K562 (cell line): Measurements from ENCODE around the gene PLIN5. TPM values are rescaled to one million over a fixed set of nuclear protein-coding genes. Genes with fewer than 3 reads are reported as not detected.

Source experiments
- CBX2 ChIP-seq: fragments of 200-600 bp; sonication (generic); IDR thresholded peaks from one replicate; pipeline ENCODE4 v1.6.1; 2012; ENCODE audit warnings: mild to moderate bottlenecking, low read length, inconsistent platforms; ENCODE audit not compliant: insufficient read depth, poor library complexity, severe bottlenecking
- E2F6 ChIP-seq, 2 experiments: IDR thresholded peaks; 2 replicates each; pipeline ENCODE4 v1.6.1; 2011; ENCODE audit warnings: borderline replicate concordance in 1 of 2, control low read depth in 1 of 2, low read depth in 1 of 2, low read length in 1 of 2, mild to moderate bottlenecking in 1 of 2, mixed read lengths in 1 of 2, moderate library complexity in 1 of 2; ENCODE audit not compliant: insufficient read depth in 1 of 2, insufficient read length in 1 of 2, poor library complexity in 1 of 2, severe bottlenecking in 1 of 2; ENCODE audit errors: extremely low read depth in 1 of 2
- EGR1 ChIP-seq: fragments of 450-650 bp; conservative IDR thresholded peaks from 2 replicates; pipeline ENCODE4 v1.6.1; 2017; ENCODE audit warnings: mild to moderate bottlenecking
- ETS2 ChIP-seq: IDR thresholded peaks from 2 replicates; pipeline ENCODE4 v1.6.1; 2016; ENCODE audit warnings: borderline replicate concordance, missing genetic modification characterization, mild to moderate bottlenecking, moderate library complexity, missing compliant biosample characterization; ENCODE audit not compliant: poor library complexity, severe bottlenecking
- HLTF ChIP-seq: fragments of 450-650 bp; IDR thresholded peaks from 2 replicates; pipeline ENCODE4 v1.6.1; 2016
- ILK ChIP-seq: fragments of 450-650 bp; IDR thresholded peaks from 2 replicates; pipeline ENCODE4 v1.6.1; 2016; ENCODE audit warnings: missing genetic modification characterization, low read depth, mild to moderate bottlenecking, missing compliant biosample characterization, moderate library complexity, borderline replicate concordance
- KLF16 ChIP-seq: IDR thresholded peaks from 2 replicates; pipeline ENCODE4 v1.6.1; 2016; ENCODE audit warnings: antibody characterized with exemption
- MCM3 ChIP-seq: fragments of 450-650 bp; IDR thresholded peaks from 2 replicates; pipeline ENCODE4 v1.6.1; 2016
- MLX ChIP-seq, 2 experiments: fragments of 450-650 bp in 1 of 2; sonication (generic) in 1 of 2; formaldehyde crosslinking; conservative IDR thresholded peaks; 2 replicates each; pipeline versions ENCODE4 v1.4.0 to v1.8.1; 2020 to 2022; ENCODE audit warnings: mild to moderate bottlenecking in 1 of 2, missing genetic modification reagents in 1 of 2
- NEUROD1 ChIP-seq: fragments of 150-350 bp; IDR thresholded peaks from 2 replicates; pipeline ENCODE4 v1.6.1; 2014; ENCODE audit warnings: borderline replicate concordance, low read length, low read depth; ENCODE audit not compliant: partially characterized antibody
- NFYB ChIP-seq: IDR thresholded peaks from 2 replicates; pipeline ENCODE4 v1.6.1; 2011; ENCODE audit warnings: mild to moderate bottlenecking, moderate library complexity; ENCODE audit not compliant: insufficient read length; ENCODE audit errors: extremely low read depth
- RCOR1 ChIP-seq, 2 experiments: IDR thresholded peaks; 2 replicates each; pipeline ENCODE4 v1.6.1; 2012; ENCODE audit warnings: low read depth in 2 of 2, low read length in 2 of 2, borderline replicate concordance in 1 of 2, improper control_type of control experiment in 1 of 2
- RFX1 ChIP-seq: fragments of 450-650 bp; IDR thresholded peaks from 2 replicates; pipeline ENCODE4 v1.6.1; 2016; ENCODE audit warnings: mild to moderate bottlenecking, moderate library complexity
- SP2 ChIP-seq: IDR thresholded peaks from 2 replicates; pipeline ENCODE4 v1.6.1; 2011; ENCODE audit warnings: mild to moderate bottlenecking, low read depth, low read length, moderate library complexity; ENCODE audit not compliant: poor library complexity, severe bottlenecking; ENCODE audit errors: extremely low read depth
- ZBTB33 ChIP-seq: sonication (generic); formaldehyde crosslinking; IDR thresholded peaks from 2 replicates; pipeline ENCODE4 v1.8.1; 2023; ENCODE audit warnings: mild to moderate bottlenecking, missing genetic modification reagents
- ZNF174 ChIP-seq: fragments of 250-450 bp; sonication (Bioruptor Pico); IDR thresholded peaks from 2 replicates; pipeline ENCODE4 v1.4.0; 2020; ENCODE audit warnings: mild to moderate bottlenecking
- ZNF224 ChIP-seq: sonication (generic); formaldehyde crosslinking; IDR thresholded peaks from 2 replicates; pipeline ENCODE4 v1.8.0; 2022; ENCODE audit warnings: mild to moderate bottlenecking, missing genetic modification reagents
- ZNF347 ChIP-seq: fragments of 450-650 bp; formaldehyde crosslinking; IDR thresholded peaks from 2 replicates; pipeline ENCODE4 v1.4.0; 2020; ENCODE audit warnings: low read depth, mild to moderate bottlenecking, moderate library complexity
- ZNF699 ChIP-seq: fragments of 250-450 bp; sonication (Bioruptor Pico); IDR thresholded peaks from 2 replicates; pipeline ENCODE4 v1.8.0; 2021; ENCODE audit warnings: mild to moderate bottlenecking, moderate library complexity; ENCODE audit not compliant: insufficient replicate concordance
- ZNF717 ChIP-seq: fragments of 250-450 bp; sonication (Bioruptor Pico); IDR thresholded peaks from 2 replicates; pipeline ENCODE4 v1.5.0; 2021
- ZSCAN29 ChIP-seq: fragments of 450-650 bp; IDR thresholded peaks from 2 replicates; pipeline ENCODE4 v1.6.1; 2017
- polyA plus RNA-seq, 8 experiments: library from polyadenylated mRNA; depleted of rRNA in 4 of 8; stranded (reverse) in 5 of 8; unstranded in 3 of 8; fragments of >200 nt; fragmentation: Nextera tagmentation in 2 of 8; fragmentation: Illumina TruSeq in 1 of 8; extraction: Ambion mirVana in 2 of 8; extraction: Trizol in 1 of 8; gene quantifications; 2 replicates each; pipeline versions ENCODE4 v1.2.1 to v1.2.3, GENCODE V29; 2011 to 2014; ENCODE audit warnings: inconsistent platforms in 1 of 8, missing spikeins in 1 of 8
- total RNA-seq, 7 experiments: library from RNA; depleted of rRNA in 6 of 7; stranded (reverse); fragments of >200 nt in 6 of 7; fragmentation: Illumina TruSeq in 2 of 7; extraction: Trizol in 2 of 7; gene quantifications; 2 replicates each; pipeline versions ENCODE4 v1.2.1 to v1.2.3, GENCODE V29; 2011 to 2021; ENCODE audit warnings: low replicate concordance in 1 of 7
- TF ChIP-seq, protein P1 (sequence below): fragments of 250-450 bp; sonication (Bioruptor Pico); IDR thresholded peaks from 2 replicates; pipeline ENCODE4 v1.9.0; 2021; ENCODE audit warnings: mild to moderate bottlenecking, inconsistent platforms

The PLIN5 gene
- total and polyA plus RNA-seq, 9 of the 15 experiments (the other 6 are each of a cell fraction or from before 2014, with no cell fraction given) = 0.04 to 1.3 (median 0.50) TPM

DNA sequence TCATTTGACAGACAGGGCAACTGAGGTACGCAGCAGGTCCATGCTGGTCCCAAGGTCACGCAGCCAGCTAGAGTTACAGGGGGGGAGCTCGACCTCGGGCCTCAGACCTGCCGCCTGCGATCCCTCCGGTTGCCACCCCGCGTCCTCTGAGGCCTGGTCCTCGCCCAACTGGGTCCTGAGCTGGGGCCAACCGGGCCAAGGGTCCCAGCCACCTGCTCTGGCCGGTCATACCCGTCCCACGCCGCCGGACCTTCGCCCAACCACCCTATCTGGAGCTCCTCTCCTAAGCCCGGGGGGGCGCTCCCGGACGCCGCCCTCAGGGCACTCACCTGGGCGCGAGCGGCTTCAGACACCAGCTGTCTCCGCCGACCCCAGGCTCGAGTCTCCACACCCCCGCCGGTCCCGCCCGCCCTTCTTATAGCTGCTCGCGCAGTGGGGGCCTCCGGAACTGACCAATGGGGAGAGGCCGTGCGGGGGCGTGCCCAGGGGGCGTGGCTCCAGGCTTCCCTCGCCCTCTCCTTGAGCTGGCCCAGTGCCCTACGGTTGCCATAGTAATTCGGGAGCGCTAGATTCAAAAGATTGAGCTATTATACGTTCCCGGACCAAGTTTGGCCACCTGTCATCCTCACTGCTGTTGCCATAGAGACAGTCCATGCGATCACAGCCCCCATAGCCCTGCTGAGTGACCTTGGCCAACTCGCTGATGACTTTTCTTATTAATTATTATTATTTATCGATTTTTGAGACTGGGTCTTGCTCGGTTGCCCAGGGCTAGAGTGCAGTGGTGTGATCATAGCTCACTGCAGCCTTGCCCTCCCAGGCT lies at the start of gene PLIN5 (continued):
- TF ChIP-seq, protein P1, sequence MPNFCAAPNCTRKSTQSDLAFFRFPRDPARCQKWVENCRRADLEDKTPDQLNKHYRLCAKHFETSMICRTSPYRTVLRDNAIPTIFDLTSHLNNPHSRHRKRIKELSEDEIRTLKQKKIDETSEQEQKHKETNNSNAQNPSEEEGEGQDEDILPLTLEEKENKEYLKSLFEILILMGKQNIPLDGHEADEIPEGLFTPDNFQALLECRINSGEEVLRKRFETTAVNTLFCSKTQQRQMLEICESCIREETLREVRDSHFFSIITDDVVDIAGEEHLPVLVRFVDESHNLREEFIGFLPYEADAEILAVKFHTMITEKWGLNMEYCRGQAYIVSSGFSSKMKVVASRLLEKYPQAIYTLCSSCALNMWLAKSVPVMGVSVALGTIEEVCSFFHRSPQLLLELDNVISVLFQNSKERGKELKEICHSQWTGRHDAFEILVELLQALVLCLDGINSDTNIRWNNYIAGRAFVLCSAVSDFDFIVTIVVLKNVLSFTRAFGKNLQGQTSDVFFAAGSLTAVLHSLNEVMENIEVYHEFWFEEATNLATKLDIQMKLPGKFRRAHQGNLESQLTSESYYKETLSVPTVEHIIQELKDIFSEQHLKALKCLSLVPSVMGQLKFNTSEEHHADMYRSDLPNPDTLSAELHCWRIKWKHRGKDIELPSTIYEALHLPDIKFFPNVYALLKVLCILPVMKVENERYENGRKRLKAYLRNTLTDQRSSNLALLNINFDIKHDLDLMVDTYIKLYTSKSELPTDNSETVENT (CRISPR knock-in tag) = no peak
- TF ChIP-seq HLTF (no peak), ZNF224 (CRISPR knock-in tag) (no peak), CBX2 (no peak), E2F6 (IDR thresholded peaks at IDR 0.05; ENCODE audit: borderline replicate concordance in 1 of 2, extremely low read depth in 1 of 2, insufficient read depth in 1 of 2, insufficient read length in 1 of 2, low read depth in 1 of 2, low read length in 1 of 2, poor library complexity in 1 of 2, severe bottlenecking in 1 of 2) (peak in 1 of 2 experiments; percentile 58), ZNF699 (CRISPR knock-in tag) (no peak), SP2 (no peak), ILK (tag) (no peak), ZSCAN29 (no peak), ZNF174 (CRISPR knock-in tag) (no peak), NEUROD1 (peak; percentile 26), ETS2 (no peak), ZBTB33 (CRISPR knock-in tag) (0 out of 2 replicates have a peak, but pooled peaks have one; percentile 31), RFX1 (peak; percentile 95), NFYB (peak; percentile 64), RCOR1 (IDR thresholded peaks at IDR 0.05; ENCODE audit: borderline replicate concordance in 1 of 2, low read depth in 2 of 2, low read length in 2 of 2) (no peak), ZNF347 (no peak), MLX (CRISPR knock-in tag; conservative IDR thresholded peaks at IDR 0.05) (no peak), MCM3 (no peak), EGR1 (peak; percentile 96), ZNF717 (CRISPR knock-in tag) (no peak), KLF16 (0 out of 2 replicates have a peak, but pooled peaks have one; percentile 7)
